GM10266 (cell line): Measurements from ENCODE around the gene ERC1.

Source experiments
- DNase-seq: peaks from one replicate; pipeline ENCODE4 v3.0.0; 2012; ENCODE audit errors: extremely low spot score
- TF ChIP-seq, protein P1 (sequence below): IDR thresholded peaks from 2 replicates; pipeline ENCODE4 v1.5.1; 2012; ENCODE audit warnings: mild to moderate bottlenecking, low read depth; ENCODE audit not compliant: control insufficient read depth, insufficient read depth; ENCODE audit errors: missing control alignments

The ERC1 gene

GRCh38 chr12:1517734-1518525 lies 526.9 kb downstream of the ERC1 start:
- TF ChIP-seq, protein P1, sequence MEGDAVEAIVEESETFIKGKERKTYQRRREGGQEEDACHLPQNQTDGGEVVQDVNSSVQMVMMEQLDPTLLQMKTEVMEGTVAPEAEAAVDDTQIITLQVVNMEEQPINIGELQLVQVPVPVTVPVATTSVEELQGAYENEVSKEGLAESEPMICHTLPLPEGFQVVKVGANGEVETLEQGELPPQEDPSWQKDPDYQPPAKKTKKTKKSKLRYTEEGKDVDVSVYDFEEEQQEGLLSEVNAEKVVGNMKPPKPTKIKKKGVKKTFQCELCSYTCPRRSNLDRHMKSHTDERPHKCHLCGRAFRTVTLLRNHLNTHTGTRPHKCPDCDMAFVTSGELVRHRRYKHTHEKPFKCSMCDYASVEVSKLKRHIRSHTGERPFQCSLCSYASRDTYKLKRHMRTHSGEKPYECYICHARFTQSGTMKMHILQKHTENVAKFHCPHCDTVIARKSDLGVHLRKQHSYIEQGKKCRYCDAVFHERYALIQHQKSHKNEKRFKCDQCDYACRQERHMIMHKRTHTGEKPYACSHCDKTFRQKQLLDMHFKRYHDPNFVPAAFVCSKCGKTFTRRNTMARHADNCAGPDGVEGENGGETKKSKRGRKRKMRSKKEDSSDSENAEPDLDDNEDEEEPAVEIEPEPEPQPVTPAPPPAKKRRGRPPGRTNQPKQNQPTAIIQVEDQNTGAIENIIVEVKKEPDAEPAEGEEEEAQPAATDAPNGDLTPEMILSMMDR: no peak
- DNase-seq: no peak

GRCh38 chr12:1518591-1519516 lies 527.8 kb downstream of the ERC1 start:
- TF ChIP-seq, protein P1: no peak
- DNase-seq: no peak

- DNase-seq: no peak
- TF ChIP-seq, protein P1: no peak
Observed at GRCh38 chr12:1519642-1520041, 528.6 kb downstream of the ERC1 start.

- no peak for DNase-seq
Observed at GRCh38 chr12:1523046-1523445, 532.0 kb downstream of the ERC1 start.

GRCh38 chr12:1523558-1524050 lies 532.6 kb downstream of the ERC1 start:
- TF ChIP-seq, protein P1: no peak
- no peak for DNase-seq

More at GRCh38 chr12:1523046-1523445, 532.0 kb downstream of the ERC1 start:
- TF ChIP-seq, protein P1: no peak

DNA sequence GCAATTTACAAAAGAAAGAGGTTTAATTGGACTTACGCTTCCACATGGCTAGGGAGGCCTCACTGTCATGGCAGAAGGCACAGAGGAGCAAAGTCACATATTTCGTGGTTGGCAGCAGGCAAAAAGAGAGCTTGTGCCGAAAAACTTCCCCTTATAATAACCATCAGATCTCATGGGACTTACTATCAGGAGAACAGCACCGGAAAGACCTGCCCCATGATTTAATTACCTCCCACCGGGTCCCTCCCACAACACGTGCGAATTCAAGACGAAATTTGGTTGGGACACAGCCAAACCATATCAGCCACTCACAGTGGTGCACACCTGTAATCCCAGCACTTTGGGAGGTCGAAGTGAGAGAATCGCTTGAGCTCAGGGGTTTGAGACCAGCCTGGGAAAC lies 534.8 kb downstream of the ERC1 start:
- no peak for DNase-seq
- TF ChIP-seq, protein P1: no peak
